HEK293 (cell line): ENCODE data around the gene SBF2.

ENCODE experiments used
- CTCF ChIA-PET: fragments of 350-600 bp; formaldehyde crosslinking; extraction: SDS; loops from one replicate; lab custom pipeline; 2021; ENCODE audit warnings: antibody characterized with exemption; lab: Yijun Ruan, JAX
- POLR2A ChIA-PET: fragments of 300-600 bp; formaldehyde crosslinking; extraction: SDS; loops from one replicate; lab custom pipeline; 2020; ENCODE audit warnings: antibody characterized with exemption, inconsistent platforms; lab: Yijun Ruan, JAX
- H3K27ac ChIP-seq: fragments of 200-500 bp; sonication (Bioruptor generic); 2 replicates; pipeline ENCODE4 v1.5.1; 2014; ENCODE audit warnings: low read depth, low read length, control low read depth, inconsistent platforms; ENCODE audit errors: extremely low read depth
- H3K36me3 ChIP-seq, 2 experiments: fragments of 200-500 bp in 1 of 2; sonication (Bioruptor generic) in 1 of 2; 1 replicate in 1 of 2; 2 replicates in 1 of 2; pipeline ENCODE4 v1.5.1; 2014 to 2017; ENCODE audit warnings: inconsistent platforms in 2 of 2, low read length in 2 of 2; ENCODE audit not compliant: control insufficient read depth in 2 of 2, insufficient read depth in 1 of 2
- H3K4me1 ChIP-seq: fragments of 200-500 bp; sonication (Bioruptor generic); 2 replicates; pipeline ENCODE4 v1.5.1; 2014; ENCODE audit warnings: mild to moderate bottlenecking, low read length, inconsistent platforms; ENCODE audit not compliant: control insufficient read depth, insufficient read depth
- H3K4me3 ChIP-seq: 2 replicates; pipeline ENCODE4 v1.5.1; 2011; ENCODE audit warnings: low read depth, mild to moderate bottlenecking, control low read depth, low read length, moderate library complexity
- H3K9me3 ChIP-seq: fragments of 200-500 bp; sonication (Bioruptor generic); 2 replicates; pipeline ENCODE4 v1.5.1; 2014; ENCODE audit warnings: low read depth, low read length, inconsistent platforms; ENCODE audit not compliant: control insufficient read depth, insufficient read depth
- BCL11B ChIP-seq: fragments of 450-650 bp; formaldehyde crosslinking; IDR thresholded peaks from 2 replicates; pipeline ENCODE4 v1.5.1; 2016; ENCODE audit warnings: low read depth, missing biosample characterization, missing genetic modification characterization
- KLF16 ChIP-seq: fragments of 450-650 bp; formaldehyde crosslinking; IDR thresholded peaks from 2 replicates; pipeline ENCODE4 v1.5.1; 2017; ENCODE audit warnings: missing biosample characterization, missing genetic modification characterization
- MZF1 ChIP-seq: fragments of 450-650 bp; formaldehyde crosslinking; IDR thresholded peaks from 2 replicates; pipeline ENCODE4 v1.5.1; 2017; ENCODE audit warnings: missing biosample characterization, missing genetic modification characterization, borderline replicate concordance
- OSR2 ChIP-seq: fragments of 450-650 bp; formaldehyde crosslinking; IDR thresholded peaks from 2 replicates; pipeline ENCODE4 v1.5.1; 2016; ENCODE audit warnings: missing biosample characterization, missing genetic modification characterization
- REPIN1 ChIP-seq: fragments of 450-650 bp; formaldehyde crosslinking; IDR thresholded peaks from 2 replicates; pipeline ENCODE4 v1.5.1; 2017; ENCODE audit warnings: missing biosample characterization, missing genetic modification characterization, low read depth
- ZBTB7A ChIP-seq: fragments of 450-650 bp; formaldehyde crosslinking; IDR thresholded peaks from 2 replicates; pipeline ENCODE4 v1.5.1; 2016; ENCODE audit warnings: low read depth, missing biosample characterization, missing genetic modification characterization
- ZFP37 ChIP-seq: fragments of 450-650 bp; formaldehyde crosslinking; IDR thresholded peaks from 2 replicates; pipeline ENCODE4 v1.5.1; 2016; ENCODE audit warnings: missing biosample characterization, missing genetic modification characterization
- ZNF211 ChIP-seq: fragments of 450-650 bp; formaldehyde crosslinking; IDR thresholded peaks from 2 replicates; pipeline ENCODE4 v1.5.1; 2016; ENCODE audit warnings: low read depth, missing biosample characterization, missing genetic modification characterization
- ZNF292 ChIP-seq: fragments of 450-650 bp; formaldehyde crosslinking; IDR thresholded peaks from 2 replicates; pipeline ENCODE4 v1.5.1; 2016; ENCODE audit warnings: low read depth, missing biosample characterization, missing genetic modification characterization, borderline replicate concordance
- ZNF37A ChIP-seq: fragments of 450-650 bp; IDR thresholded peaks from 2 replicates; pipeline ENCODE4 v1.5.1; 2018; ENCODE audit warnings: missing biosample characterization, missing genetic modification characterization
- ZNF404 ChIP-seq: fragments of 450-650 bp; formaldehyde crosslinking; IDR thresholded peaks from 2 replicates; pipeline ENCODE4 v1.5.1; 2017; ENCODE audit warnings: missing biosample characterization, missing genetic modification characterization
- ZNF433 ChIP-seq: fragments of 450-650 bp; formaldehyde crosslinking; IDR thresholded peaks from 2 replicates; pipeline ENCODE4 v1.5.1; 2016; ENCODE audit warnings: missing biosample characterization, missing genetic modification characterization, low read depth
- ZNF48 ChIP-seq: fragments of 450-650 bp; formaldehyde crosslinking; IDR thresholded peaks from 2 replicates; pipeline ENCODE4 v1.5.1; 2016; ENCODE audit warnings: missing biosample characterization, missing genetic modification characterization
- ZNF510 ChIP-seq: fragments of 450-650 bp; formaldehyde crosslinking; IDR thresholded peaks from 2 replicates; pipeline ENCODE4 v1.5.1; 2018; ENCODE audit warnings: mild to moderate bottlenecking, missing genetic modification characterization, missing biosample characterization; ENCODE audit not compliant: insufficient replicate concordance
- ZNF521 ChIP-seq: fragments of 450-650 bp; formaldehyde crosslinking; IDR thresholded peaks from 2 replicates; pipeline ENCODE4 v1.5.1; 2017; ENCODE audit warnings: missing biosample characterization, mild to moderate bottlenecking, missing genetic modification characterization
- ZNF558 ChIP-seq: fragments of 450-650 bp; formaldehyde crosslinking; IDR thresholded peaks from 2 replicates; pipeline ENCODE4 v1.5.1; 2016; ENCODE audit warnings: missing biosample characterization, missing genetic modification characterization
- ZNF658 ChIP-seq: fragments of 450-650 bp; formaldehyde crosslinking; IDR thresholded peaks from 2 replicates; pipeline ENCODE4; 2016; ENCODE audit warnings: missing biosample characterization, missing genetic modification characterization
- ZNF791 ChIP-seq: fragments of 450-650 bp; formaldehyde crosslinking; IDR thresholded peaks from 2 replicates; pipeline ENCODE4 v1.5.1; 2016; ENCODE audit warnings: missing biosample characterization, missing genetic modification characterization
- TF ChIP-seq, protein P1 (sequence below): fragments of 450-650 bp; formaldehyde crosslinking; IDR thresholded peaks from 2 replicates; pipeline ENCODE4 v1.5.1; 2017; ENCODE audit warnings: missing biosample characterization, missing genetic modification characterization
- TF ChIP-seq, protein P2 (sequence below): fragments of 450-650 bp; formaldehyde crosslinking; IDR thresholded peaks from 2 replicates; pipeline ENCODE4; 2016; ENCODE audit warnings: missing biosample characterization, missing genetic modification characterization
- TF ChIP-seq, protein P3 (sequence below): fragments of 450-650 bp; formaldehyde crosslinking; IDR thresholded peaks from 2 replicates; pipeline ENCODE4 v1.5.1; 2016; ENCODE audit warnings: missing biosample characterization, missing genetic modification characterization

SBF2 gene

GRCh38 chr11:10022764-10023163 is 271.3 kb downstream of the SBF2 start:
- ChIA-PET POLR2A (no interaction called here), CTCF (interaction anchor here (0.8 kb wide), 1 partner anchor 50 kb away, joined by 3 read pairs; no protein-coding TSS in a partner anchor)
- Histone ChIP-seq H3K9me3 (no peaks in the 10 kb centered on the region), H3K36me3 (no peaks in the 10 kb centered on the region), H3K4me1 (no peaks in the 10 kb centered on the region), H3K4me3 (no peak overlapping the region), H3K27ac (no peak overlapping the region)
- no peak for TF ChIP-seq ZNF211 (tag by site-specific recombination)
- TF ChIP-seq, protein P1, sequence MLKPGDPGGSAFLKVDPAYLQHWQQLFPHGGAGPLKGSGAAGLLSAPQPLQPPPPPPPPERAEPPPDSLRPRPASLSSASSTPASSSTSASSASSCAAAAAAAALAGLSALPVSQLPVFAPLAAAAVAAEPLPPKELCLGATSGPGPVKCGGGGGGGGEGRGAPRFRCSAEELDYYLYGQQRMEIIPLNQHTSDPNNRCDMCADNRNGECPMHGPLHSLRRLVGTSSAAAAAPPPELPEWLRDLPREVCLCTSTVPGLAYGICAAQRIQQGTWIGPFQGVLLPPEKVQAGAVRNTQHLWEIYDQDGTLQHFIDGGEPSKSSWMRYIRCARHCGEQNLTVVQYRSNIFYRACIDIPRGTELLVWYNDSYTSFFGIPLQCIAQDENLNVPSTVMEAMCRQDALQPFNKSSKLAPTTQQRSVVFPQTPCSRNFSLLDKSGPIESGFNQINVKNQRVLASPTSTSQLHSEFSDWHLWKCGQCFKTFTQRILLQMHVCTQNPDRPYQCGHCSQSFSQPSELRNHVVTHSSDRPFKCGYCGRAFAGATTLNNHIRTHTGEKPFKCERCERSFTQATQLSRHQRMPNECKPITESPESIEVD (tag by site-specific recombination) = 0 out of 2 replicates have a peak, but pooled peaks have one; percentile 14

GRCh38 chr11:10021563-10021962 is 272.5 kb downstream of the SBF2 start:
- Histone ChIP-seq H3K4me1 (no peaks in the 10 kb centered on the region), H3K9me3 (no peaks in the 10 kb centered on the region), H3K4me3 (no peak overlapping the region), H3K36me3 (no peaks in the 10 kb centered on the region), H3K27ac (no peak overlapping the region)
- ChIA-PET POLR2A (no interaction called here), CTCF (interaction anchor here (0.6 to 3.1 kb wide), 3 partner anchors 9 to 186 kb away, joined by 3 to 10 read pairs (median 3); no protein-coding TSS in a partner anchor)
- no peak for TF ChIP-seq ZNF510 (tag by site-specific recombination)
- no peak for TF ChIP-seq OSR2
- TF ChIP-seq ZBTB7A (tag by site-specific recombination) = no peak
- TF ChIP-seq ZNF292 = no peak
- TF ChIP-seq ZFP37 (tag by site-specific recombination) = no peak
- no peak for TF ChIP-seq ZNF433 (tag by site-specific recombination)
- TF ChIP-seq ZNF791 (tag by site-specific recombination) = no peak
- no peak for TF ChIP-seq ZNF521
- no peak for TF ChIP-seq ZNF558 (tag by site-specific recombination)
- no peak for TF ChIP-seq ZNF37A (tag by site-specific recombination)
- no peak for TF ChIP-seq ZNF48 (tag by site-specific recombination)
- no peak for TF ChIP-seq REPIN1 (tag by site-specific recombination)
- no peak for TF ChIP-seq BCL11B (tag by site-specific recombination)
- TF ChIP-seq, protein P2, sequence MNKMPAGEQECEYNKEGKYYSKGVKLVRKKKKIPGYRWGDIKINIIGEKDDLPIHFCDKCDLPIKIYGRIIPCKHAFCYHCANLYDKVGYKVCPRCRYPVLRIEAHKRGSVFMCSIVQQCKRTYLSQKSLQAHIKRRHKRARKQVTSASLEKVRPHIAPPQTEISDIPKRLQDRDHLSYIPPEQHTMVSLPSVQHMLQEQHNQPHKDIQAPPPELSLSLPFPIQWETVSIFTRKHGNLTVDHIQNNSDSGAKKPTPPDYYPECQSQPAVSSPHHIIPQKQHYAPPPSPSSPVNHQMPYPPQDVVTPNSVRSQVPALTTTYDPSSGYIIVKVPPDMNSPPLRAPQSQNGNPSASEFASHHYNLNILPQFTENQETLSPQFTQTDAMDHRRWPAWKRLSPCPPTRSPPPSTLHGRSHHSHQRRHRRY (tag by site-specific recombination) = no peak
- TF ChIP-seq ZNF658 = no peak
- no peak for TF ChIP-seq KLF16 (tag by site-specific recombination)
- TF ChIP-seq ZNF404 (tag by site-specific recombination) = no peak
- TF ChIP-seq, protein P3, sequence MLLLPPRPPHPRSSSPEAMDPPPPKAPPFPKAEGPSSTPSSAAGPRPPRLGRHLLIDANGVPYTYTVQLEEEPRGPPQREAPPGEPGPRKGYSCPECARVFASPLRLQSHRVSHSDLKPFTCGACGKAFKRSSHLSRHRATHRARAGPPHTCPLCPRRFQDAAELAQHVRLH (tag by site-specific recombination) = no peak
- no peak for TF ChIP-seq MZF1 (tag by site-specific recombination)
